Calu3 (cell line): ENCODE results near the gene CDRT15. TPM values are rescaled to one million over a fixed set of nuclear protein-coding genes. Genes with fewer than 3 reads are reported as not detected.
A peak's percentile ranks its signal among the peaks of the same experiment; 100 is the strongest.

Source experiments
- BruUV-seq: library from RNA; stranded (reverse); fragments of 400-500 nt; replicated peaks from 2 replicates; lab custom pipeline; 2021; lab: Mats Ljungman, UMichigan
- CTCF ChIA-PET: fragments of 300-600 bp; sonication (Branson Sonifier 250); formaldehyde crosslinking; loops from one replicate; lab custom pipeline; 2022; ENCODE audit warnings: antibody characterized with exemption; lab: Charles Lee
- DNase-seq: peaks from one replicate; pipeline ENCODE4 v3.0.0; 2022
- H3K27ac Mint-ChIP-seq: one replicate; pipeline ENCODE4 v1.8.0; 2022; ENCODE audit warnings: mixed read lengths; ENCODE audit not compliant: unreplicated experiment
- H3K27me3 Mint-ChIP-seq: one replicate; pipeline ENCODE4 v1.8.0; 2022; ENCODE audit warnings: mixed read lengths; ENCODE audit not compliant: unreplicated experiment
- H3K36me3 Mint-ChIP-seq: one replicate; pipeline ENCODE4 v1.8.0; 2022; ENCODE audit warnings: mild to moderate bottlenecking, moderate library complexity, mixed read lengths; ENCODE audit not compliant: insufficient read depth, unreplicated experiment
- H3K4me1 Mint-ChIP-seq: one replicate; pipeline ENCODE4 v1.8.0; 2022; ENCODE audit warnings: mild to moderate bottlenecking, low read depth, mixed read lengths; ENCODE audit not compliant: unreplicated experiment
- H3K4me3 Mint-ChIP-seq: one replicate; pipeline ENCODE4 v1.8.0; 2022; ENCODE audit warnings: mild to moderate bottlenecking, low read depth, moderate library complexity, mixed read lengths; ENCODE audit not compliant: unreplicated experiment
- H3K9me3 Mint-ChIP-seq: one replicate; pipeline ENCODE4 v1.8.0; 2022; ENCODE audit warnings: low read depth, mixed read lengths; ENCODE audit not compliant: unreplicated experiment
- intact Hi-C: fragments of 100-400 bp; cut with micrococcal nuclease; formaldehyde crosslinking; loops from one replicate; pipeline ENCODE4 v1.10.0; 2022; ENCODE audit not compliant: unreplicated experiment
- total RNA-seq: library from RNA; stranded (reverse); gene quantifications from 2 replicates; pipeline ENCODE4 v1.2.3, GENCODE V29; 2022
- TF ChIP-seq, protein P1 (sequence below): fragments of 200-600 bp; IDR thresholded peaks from one replicate; pipeline ENCODE4 v1.8.0; 2022; ENCODE audit warnings: antibody characterized with exemption; ENCODE audit not compliant: unreplicated experiment

CDRT15 gene
- total RNA-seq, 1 experiment from 2014 or later: not detected

DNA sequence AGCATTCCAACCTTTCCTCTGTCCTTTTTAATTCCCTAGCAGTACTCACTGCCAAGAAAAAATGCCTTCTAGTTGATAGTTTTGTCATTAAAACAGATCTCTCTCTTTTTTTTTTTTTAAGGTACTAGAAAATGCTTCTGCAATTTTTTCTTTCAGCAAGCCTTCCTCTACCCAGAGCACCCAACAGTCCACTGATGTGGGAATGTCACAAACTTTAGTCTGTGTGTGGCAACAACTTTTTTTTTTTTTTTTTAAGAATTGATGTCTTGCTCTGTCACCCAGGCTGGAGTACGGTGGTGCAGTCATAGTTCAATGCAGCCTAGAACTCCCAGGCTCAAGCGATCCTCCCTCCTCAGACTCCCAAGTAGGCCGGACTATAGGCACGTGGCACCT, 34.7 kb downstream of the CDRT15 start:
- Mint-ChIP-seq H3K4me3 (no peak overlapping the region), H3K27ac (peak overlapping the region; percentile 8), H3K27me3 (no peaks in the 10 kb centered on the region), H3K9me3 (no peaks in the 10 kb centered on the region), H3K36me3 (peaks cover 18% of the 10 kb centered on the region), H3K4me1 (peaks cover 55% of the 10 kb centered on the region)
- intact Hi-C loops: no loop called here
- TF ChIP-seq, protein P1, sequence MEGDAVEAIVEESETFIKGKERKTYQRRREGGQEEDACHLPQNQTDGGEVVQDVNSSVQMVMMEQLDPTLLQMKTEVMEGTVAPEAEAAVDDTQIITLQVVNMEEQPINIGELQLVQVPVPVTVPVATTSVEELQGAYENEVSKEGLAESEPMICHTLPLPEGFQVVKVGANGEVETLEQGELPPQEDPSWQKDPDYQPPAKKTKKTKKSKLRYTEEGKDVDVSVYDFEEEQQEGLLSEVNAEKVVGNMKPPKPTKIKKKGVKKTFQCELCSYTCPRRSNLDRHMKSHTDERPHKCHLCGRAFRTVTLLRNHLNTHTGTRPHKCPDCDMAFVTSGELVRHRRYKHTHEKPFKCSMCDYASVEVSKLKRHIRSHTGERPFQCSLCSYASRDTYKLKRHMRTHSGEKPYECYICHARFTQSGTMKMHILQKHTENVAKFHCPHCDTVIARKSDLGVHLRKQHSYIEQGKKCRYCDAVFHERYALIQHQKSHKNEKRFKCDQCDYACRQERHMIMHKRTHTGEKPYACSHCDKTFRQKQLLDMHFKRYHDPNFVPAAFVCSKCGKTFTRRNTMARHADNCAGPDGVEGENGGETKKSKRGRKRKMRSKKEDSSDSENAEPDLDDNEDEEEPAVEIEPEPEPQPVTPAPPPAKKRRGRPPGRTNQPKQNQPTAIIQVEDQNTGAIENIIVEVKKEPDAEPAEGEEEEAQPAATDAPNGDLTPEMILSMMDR: no peak
- DNase-seq: no peak
- no TSS peak for BruUV-seq
- CTCF ChIA-PET: no interaction called here

GRCh38 chr17:14201021-14201987, 35.4 kb downstream of the CDRT15 start:
- Mint-ChIP-seq H3K9me3 (no peaks in the 10 kb centered on the region), H3K27ac (peak overlapping the region; percentile 8), H3K36me3 (peaks cover 18% of the 10 kb centered on the region), H3K27me3 (no peaks in the 10 kb centered on the region), H3K4me3 (no peak overlapping the region), H3K4me1 (peaks cover 48% of the 10 kb centered on the region)
- no TSS peak for BruUV-seq
- CTCF ChIA-PET: no interaction called here
- intact Hi-C loops: no loop called here
- DNase-seq: no peak
- TF ChIP-seq, protein P1: no peak

- intact Hi-C loops: no loop called here
- H3K4me1 Mint-ChIP-seq: peaks cover 39% of the 10 kb centered on the region
- TF ChIP-seq, protein P1: no peak
- no peak overlapping the region for H3K27ac Mint-ChIP-seq
- H3K36me3 Mint-ChIP-seq: peaks cover 10% of the 10 kb centered on the region
- CTCF ChIA-PET: no interaction called here
- no peaks in the 10 kb centered on the region for H3K27me3 Mint-ChIP-seq
- H3K4me3 Mint-ChIP-seq: no peak overlapping the region
- no peak for DNase-seq
- no TSS peak for BruUV-seq
- no peaks in the 10 kb centered on the region for H3K9me3 Mint-ChIP-seq
Measured at GRCh38 chr17:14200354-14200753, 36.3 kb downstream of the CDRT15 start.

- CTCF ChIA-PET: interaction anchor here (0.7 kb wide), 1 partner anchor 538 kb away, joined by 4 read pairs; no protein-coding TSS in a partner anchor
- TF ChIP-seq, protein P1: no peak
- Mint-ChIP-seq H3K4me3 (no peak overlapping the region), H3K9me3 (no peaks in the 10 kb centered on the region), H3K27ac (no peak overlapping the region), H3K36me3 (peaks cover 10% of the 10 kb centered on the region), H3K4me1 (peaks cover 31% of the 10 kb centered on the region), H3K27me3 (no peaks in the 10 kb centered on the region)
- no TSS peak for BruUV-seq
- DNase-seq: no peak
- intact Hi-C loops: no loop called here
Measured at GRCh38 chr17:14199601-14200000, 37.1 kb downstream of the CDRT15 start.
